ENCODE results near the gene ERO1B. TPM values are rescaled to one million over a fixed set of nuclear protein-coding genes. Genes with fewer than 3 reads are reported as not detected.

The ERO1B gene
- total and polyA plus RNA-seq, 4 donors = 6.2 to 14.3 (median 9.3) TPM

- WGBS (ENCODE audit: insufficient coverage) = 100% methylated on average over 2 of the region's 7 CpGs
These were observed 114.6 kb downstream of the ERO1B start for GRCh38 chr1:236167154-236167553.

GRCh38 chr1:236166041-236166440 is 115.7 kb downstream of the ERO1B start:
- Histone ChIP-seq H3K4me1 (ENCODE audit: control insufficient read depth, insufficient read depth, low read length) (peaks cover 4% of the 10 kb centered on the region), H3K27ac (ENCODE audit: low read depth, low read length) (no peak overlapping the region), H3K9me3 (ENCODE audit: control insufficient read depth, insufficient read depth, low read length) (no peaks in the 10 kb centered on the region), H3K4me3 (ENCODE audit: low read depth, low read length) (no peak overlapping the region), H3K27me3 (ENCODE audit: control insufficient read depth, insufficient read depth, low read length) (no peaks in the 10 kb centered on the region), H3K36me3 (ENCODE audit: control insufficient read depth, insufficient read depth, low read length) (peaks cover 9% of the 10 kb centered on the region)
- DNase-seq (ENCODE audit: low read depth in 4 of 6, low spot score in 6 of 6) = no peak
- WGBS (ENCODE audit: insufficient coverage) = 86% methylated on average over 4 of the region's 6 CpGs

More at GRCh38 chr1:236167154-236167553, 114.6 kb downstream of the ERO1B start:
- Histone ChIP-seq H3K27ac (ENCODE audit: low read depth, low read length) (no peak overlapping the region), H3K4me3 (ENCODE audit: low read depth, low read length) (no peak overlapping the region), H3K36me3 (ENCODE audit: control insufficient read depth, insufficient read depth, low read length) (peaks cover 9% of the 10 kb centered on the region), H3K9me3 (ENCODE audit: control insufficient read depth, insufficient read depth, low read length) (no peaks in the 10 kb centered on the region), H3K27me3 (ENCODE audit: control insufficient read depth, insufficient read depth, low read length) (no peaks in the 10 kb centered on the region), H3K4me1 (ENCODE audit: control insufficient read depth, insufficient read depth, low read length) (peaks cover 4% of the 10 kb centered on the region)
- no peak for DNase-seq (ENCODE audit: low read depth in 4 of 6, low spot score in 6 of 6)

Small RNAs within 50 kb of the gene (small RNA-seq; reads per million reads assigned to genes)
- gene RNU2-70P (ENCODE audit: low replicate concordance) = 1.7 reads per million, percentile 88 among the genes with 10 or more reads in this experiment

Other genes starting within 250 kb of the ERO1B start
- 100 to 1,000 TPM in 1 of 2 donors, 10 to 100 TPM in 1; 93.0 to 160 TPM for gene NID1, start 216.9 kb downstream of the ERO1B start, total RNA-seq
- 10 to 100 TPM; 92.7 to 97.5 TPM for gene NID1, start 216.9 kb downstream of the ERO1B start, polyA plus RNA-seq (ENCODE audit: insufficient read length in 2 of 2)
- gene GPR137B, start 139.4 kb downstream of the ERO1B start, total RNA-seq = 10 to 100 TPM; 21.6 to 33.1 TPM
- gene GPR137B, start 139.4 kb downstream of the ERO1B start, polyA plus RNA-seq (ENCODE audit: insufficient read length in 2 of 2) = 10 to 100 TPM; 43.8 to 52.1 TPM
- 1 to 10 TPM in 1 of 2 donors, under 1 TPM in 1; 0.89 to 1.4 TPM for gene EDARADD, start 112.3 kb upstream of the ERO1B start, total RNA-seq
- 1 to 10 TPM; 1.4 to 2.1 TPM for gene EDARADD, start 112.3 kb upstream of the ERO1B start, polyA plus RNA-seq (ENCODE audit: insufficient read length in 2 of 2)
- 10 to 100 TPM; 60.3 to 99.0 TPM for gene LGALS8, start 242.0 kb upstream of the ERO1B start, total RNA-seq
- 10 to 100 TPM; 54.6 to 60.8 TPM for gene LGALS8, start 242.0 kb upstream of the ERO1B start, polyA plus RNA-seq (ENCODE audit: insufficient read length in 2 of 2)

All from spinal cord (tissue), 10 donors.